ENCODE measurements around the gene ZBP1. TPM values are rescaled to one million over a fixed set of nuclear protein-coding genes. Genes with fewer than 3 reads are reported as not detected.

Gene ZBP1
- total RNA-seq, 3 donors from 2014 or later (not counting 1 experiment from before 2014, with no cell fraction given), result 95.4 to 99.7 (median 97.8) TPM

GRCh38 chr20:57579331-57579897 lies 40.8 kb downstream of the ZBP1 start:
- H3K4me1 ChIP-seq (ENCODE audit: control insufficient read depth, insufficient read depth, low read length), result no peaks in the 10 kb centered on the region
- intact Hi-C loops (cut with micrococcal nuclease), result no loop called here
- H3K36me3 ChIP-seq (ENCODE audit: control insufficient read depth, insufficient read depth, low read length), result no peaks in the 10 kb centered on the region
- H3K27ac Mint-ChIP-seq, result no peak overlapping the region
- peaks cover 32 to 45% of the 10 kb centered on the region in 2 donors for H3K27me3 Mint-ChIP-seq (ENCODE audit: low read depth in 2 of 2)
- no peak for DNase-seq
- H3K4me1 Mint-ChIP-seq, result no peaks in the 10 kb centered on the region
- peaks cover 4% of the 10 kb centered on the region for H3K27me3 ChIP-seq (ENCODE audit: control insufficient read depth, insufficient read depth, low read length)
- ATAC-seq, result no peak
- TF ChIP-seq, protein P1, sequence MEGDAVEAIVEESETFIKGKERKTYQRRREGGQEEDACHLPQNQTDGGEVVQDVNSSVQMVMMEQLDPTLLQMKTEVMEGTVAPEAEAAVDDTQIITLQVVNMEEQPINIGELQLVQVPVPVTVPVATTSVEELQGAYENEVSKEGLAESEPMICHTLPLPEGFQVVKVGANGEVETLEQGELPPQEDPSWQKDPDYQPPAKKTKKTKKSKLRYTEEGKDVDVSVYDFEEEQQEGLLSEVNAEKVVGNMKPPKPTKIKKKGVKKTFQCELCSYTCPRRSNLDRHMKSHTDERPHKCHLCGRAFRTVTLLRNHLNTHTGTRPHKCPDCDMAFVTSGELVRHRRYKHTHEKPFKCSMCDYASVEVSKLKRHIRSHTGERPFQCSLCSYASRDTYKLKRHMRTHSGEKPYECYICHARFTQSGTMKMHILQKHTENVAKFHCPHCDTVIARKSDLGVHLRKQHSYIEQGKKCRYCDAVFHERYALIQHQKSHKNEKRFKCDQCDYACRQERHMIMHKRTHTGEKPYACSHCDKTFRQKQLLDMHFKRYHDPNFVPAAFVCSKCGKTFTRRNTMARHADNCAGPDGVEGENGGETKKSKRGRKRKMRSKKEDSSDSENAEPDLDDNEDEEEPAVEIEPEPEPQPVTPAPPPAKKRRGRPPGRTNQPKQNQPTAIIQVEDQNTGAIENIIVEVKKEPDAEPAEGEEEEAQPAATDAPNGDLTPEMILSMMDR (IDR thresholded peaks at IDR 0.05), result no peak
- H3K27ac ChIP-seq (ENCODE audit: low read length), result no peak overlapping the region
- H3K9me3 Mint-ChIP-seq, result no peaks in the 10 kb centered on the region
- H3K9me3 ChIP-seq (ENCODE audit: control insufficient read depth, insufficient read depth, low read length), result no peaks in the 10 kb centered on the region
- H3K4me3 Mint-ChIP-seq, result no peak overlapping the region
- no peak overlapping the region for H3K4me3 ChIP-seq (ENCODE audit: low read length)
- no peaks in the 10 kb centered on the region for H3K36me3 Mint-ChIP-seq
- WGBS (ENCODE audit: insufficient coverage), result 74% methylated on average over 11 of the region's 11 CpGs

GRCh38 chr20:57578476-57579165 lies 41.6 kb downstream of the ZBP1 start:
- no peaks in the 10 kb centered on the region for H3K4me1 Mint-ChIP-seq
- peaks cover 27 to 39% of the 10 kb centered on the region in 2 donors for H3K27me3 Mint-ChIP-seq (ENCODE audit: low read depth in 2 of 2)
- TF ChIP-seq, protein P1 (IDR thresholded peaks at IDR 0.05), result no peak
- no peaks in the 10 kb centered on the region for H3K9me3 Mint-ChIP-seq
- DNase-seq, result no peak
- no peak for ATAC-seq
- peaks cover 4% of the 10 kb centered on the region for H3K27me3 ChIP-seq (ENCODE audit: control insufficient read depth, insufficient read depth, low read length)
- H3K36me3 ChIP-seq (ENCODE audit: control insufficient read depth, insufficient read depth, low read length), result no peaks in the 10 kb centered on the region
- no peak overlapping the region for H3K4me3 ChIP-seq (ENCODE audit: low read length)
- H3K27ac Mint-ChIP-seq, result no peak overlapping the region
- H3K4me3 Mint-ChIP-seq, result no peak overlapping the region
- no peaks in the 10 kb centered on the region for H3K9me3 ChIP-seq (ENCODE audit: control insufficient read depth, insufficient read depth, low read length)
- intact Hi-C loops (cut with micrococcal nuclease), result no loop called here
- H3K27ac ChIP-seq (ENCODE audit: low read length), result no peak overlapping the region
- H3K4me1 ChIP-seq (ENCODE audit: control insufficient read depth, insufficient read depth, low read length), result no peaks in the 10 kb centered on the region
- 80% methylated on average over 9 of the region's 10 CpGs for WGBS (ENCODE audit: insufficient coverage)
- no peaks in the 10 kb centered on the region for H3K36me3 Mint-ChIP-seq

- peaks cover 2% of the 10 kb centered on the region for H3K27me3 ChIP-seq (ENCODE audit: control insufficient read depth, insufficient read depth, low read length)
- TF ChIP-seq, protein P1 (IDR thresholded peaks at IDR 0.05), result no peak
- DNase-seq (no peak), ATAC-seq (no peak)
- intact Hi-C loops (cut with micrococcal nuclease), result no loop called here
- no peaks in the 10 kb centered on the region for H3K36me3 ChIP-seq (ENCODE audit: control insufficient read depth, insufficient read depth, low read length)
- Mint-ChIP-seq H3K36me3 (no peaks in the 10 kb centered on the region), H3K4me1 (no peaks in the 10 kb centered on the region), H3K27ac (no peak overlapping the region), H3K27me3 (ENCODE audit: low read depth in 2 of 2) (peaks cover 25 to 35% of the 10 kb centered on the region in 2 donors), H3K9me3 (no peaks in the 10 kb centered on the region), H3K4me3 (no peak overlapping the region)
- no peaks in the 10 kb centered on the region for H3K4me1 ChIP-seq (ENCODE audit: control insufficient read depth, insufficient read depth, low read length)
- H3K9me3 ChIP-seq (ENCODE audit: control insufficient read depth, insufficient read depth, low read length), result no peaks in the 10 kb centered on the region
- H3K27ac ChIP-seq (ENCODE audit: low read length), result no peak overlapping the region
- no peak overlapping the region for H3K4me3 ChIP-seq (ENCODE audit: low read length)
- WGBS (ENCODE audit: insufficient coverage), result 75% methylated on average over 10 of the region's 10 CpGs
These were observed 42.3 kb downstream of the ZBP1 start for GRCh38 chr20:57577679-57578475.
